Neuronal stem cell (in vitro differentiated cells): Measurements from ENCODE around the gene CAMK1.

ENCODE experiments used
- DNase-seq: peaks from one replicate; pipeline ENCODE4 v3.0.0-alpha.2; 2013; ENCODE audit warnings: low spot score
- H2AFZ ChIP-seq: one replicate; pipeline ENCODE4 v1.6.1; 2013; ENCODE audit warnings: mild to moderate bottlenecking, low read length, inconsistent platforms
- H2AK5ac ChIP-seq: 2 replicates; pipeline ENCODE4 v1.6.1; 2013; ENCODE audit warnings: low read depth, mild to moderate bottlenecking, inconsistent platforms, low read length, moderate library complexity, mixed read lengths
- H2BK120ac ChIP-seq: 2 replicates; pipeline ENCODE4 v1.6.1; 2013; ENCODE audit warnings: low read depth, mild to moderate bottlenecking, inconsistent platforms, low read length, moderate library complexity, mixed read lengths
- H2BK12ac ChIP-seq: one replicate; pipeline ENCODE4 v1.6.1; 2013; ENCODE audit warnings: low read length, inconsistent platforms
- H2BK15ac ChIP-seq: 2 replicates; pipeline ENCODE4 v1.6.1; 2013; ENCODE audit warnings: mild to moderate bottlenecking, low read length, inconsistent platforms, mixed read lengths
- H2BK5ac ChIP-seq: one replicate; pipeline ENCODE4 v1.6.1; 2013; ENCODE audit warnings: inconsistent platforms, mild to moderate bottlenecking, low read length, moderate library complexity
- H3K14ac ChIP-seq: one replicate; pipeline ENCODE4 v1.6.1; 2013; ENCODE audit warnings: low read length, inconsistent platforms
- H3K18ac ChIP-seq: 2 replicates; pipeline ENCODE4 v1.6.1; 2013; ENCODE audit warnings: low read length, inconsistent platforms
- H3K23ac ChIP-seq: 2 replicates; pipeline ENCODE4 v1.6.1; 2013; ENCODE audit warnings: low read depth, mild to moderate bottlenecking, mixed read lengths, low read length, inconsistent platforms; ENCODE audit not compliant: poor library complexity
- H3K27ac ChIP-seq: replicated peaks from 3 replicates; pipeline ENCODE4 v1.5.1; 2013; ENCODE audit warnings: low read length, inconsistent platforms
- H3K27me3 ChIP-seq, 3 experiments: 2 replicates each; pipeline ENCODE4 v1.6.1; 2013; ENCODE audit warnings: low read length in 3 of 3, mild to moderate bottlenecking in 2 of 3, inconsistent platforms in 1 of 3, low read depth in 1 of 3, mixed read lengths in 1 of 3, moderate library complexity in 1 of 3; ENCODE audit not compliant: control insufficient read depth in 3 of 3, insufficient read depth in 3 of 3
- H3K36me3 ChIP-seq, 2 donors: replicated peaks in 1 of 2; 2 replicates each; pipeline ENCODE4 v1.6.1; 2013; ENCODE audit warnings: low read length in 2 of 2; ENCODE audit not compliant: control insufficient read depth in 2 of 2, insufficient read depth in 2 of 2
- H3K4ac ChIP-seq: 2 replicates; pipeline ENCODE4 v1.6.1; 2013; ENCODE audit warnings: inconsistent platforms, mild to moderate bottlenecking, low read length, moderate library complexity
- H3K4me1 ChIP-seq, 2 donors: 1 replicate in 1 of 2; 2 replicates in 1 of 2; pipeline ENCODE4 v1.6.1; 2013; ENCODE audit warnings: low read length in 2 of 2, low read depth in 1 of 2; ENCODE audit not compliant: control insufficient read depth in 2 of 2, insufficient read depth in 1 of 2
- H3K4me2 ChIP-seq: one replicate; pipeline ENCODE4 v1.6.1; 2013; ENCODE audit warnings: mild to moderate bottlenecking, low read length, inconsistent platforms; ENCODE audit not compliant: insufficient read depth, poor library complexity, severe bottlenecking
- H3K4me3 ChIP-seq, 2 donors: 2 replicates each; pipeline ENCODE4 v1.5.1; 2013; ENCODE audit warnings: low read length in 2 of 2, mild to moderate bottlenecking in 2 of 2, inconsistent platforms in 1 of 2, moderate library complexity in 1 of 2
- H3K79me1 ChIP-seq: one replicate; pipeline ENCODE4 v1.6.1; 2013; ENCODE audit warnings: low read depth, mild to moderate bottlenecking, inconsistent platforms, low read length, moderate library complexity
- H3K9ac ChIP-seq: one replicate; pipeline ENCODE4 v1.6.1; 2013; ENCODE audit warnings: mild to moderate bottlenecking, low read depth, low read length, inconsistent platforms; ENCODE audit not compliant: poor library complexity
- H3K9me3 ChIP-seq, 2 donors: replicated peaks in 1 of 2; 2 replicates each; pipeline versions ENCODE3 to v1.6.1; 2013; ENCODE audit warnings: low read length in 2 of 2, mild to moderate bottlenecking in 2 of 2, inconsistent platforms in 1 of 2, low read depth in 1 of 2, mixed read lengths in 1 of 2, moderate library complexity in 1 of 2; ENCODE audit not compliant: control insufficient read depth in 2 of 2, insufficient read depth in 1 of 2
- H4K8ac ChIP-seq: one replicate; pipeline ENCODE4 v1.6.1; 2013; ENCODE audit warnings: low read depth, mild to moderate bottlenecking, inconsistent platforms, low read length, moderate library complexity
- H4K91ac ChIP-seq: one replicate; pipeline ENCODE4 v1.6.1; 2013; ENCODE audit warnings: low read length, low read depth, mild to moderate bottlenecking, inconsistent platforms; ENCODE audit not compliant: poor library complexity
- WGBS, 2 donors: extraction: QIAGEN DNeasy Blood & Tissue Kit; methylation state at CpG; one replicate each; pipeline ENCODE4 v1.1.7; 2013; ENCODE audit warnings: missing lambda C conversion rate in 2 of 2, mixed read lengths in 1 of 2; ENCODE audit not compliant: insufficient read length in 2 of 2, insufficient replicate concordance in 1 of 2; ENCODE audit errors: extremely low coverage in 2 of 2; 5-methylcytosine and 5-hydroxymethylcytosine counted together

CAMK1 gene

DNA sequence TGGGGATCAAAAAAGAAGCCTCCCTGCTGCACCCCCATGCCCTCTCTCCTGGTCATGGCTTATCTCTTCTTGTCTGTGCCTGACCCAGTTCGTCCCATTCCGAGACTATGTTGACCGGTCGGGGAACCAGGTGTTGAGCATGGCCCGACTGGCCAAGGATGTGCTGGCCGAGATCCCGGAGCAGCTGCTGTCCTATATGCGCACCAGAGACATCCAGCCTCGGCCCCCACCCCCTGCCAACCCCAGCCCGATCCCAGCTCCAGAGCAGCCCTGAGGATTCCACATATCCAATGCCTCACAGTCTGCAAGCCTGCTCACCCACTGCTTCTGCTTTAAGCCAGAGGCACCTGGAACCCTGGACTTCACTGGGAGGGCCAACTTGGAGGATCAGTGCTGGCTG, 40.3 kb downstream of the CAMK1 start:
- H2BK5ac ChIP-seq, result no peak overlapping the region
- H3K36me3 ChIP-seq, result peaks cover 7 to 15% of the 10 kb centered on the region in 2 donors
- no peak overlapping the region for H4K8ac ChIP-seq
- no peaks in the 10 kb centered on the region for H3K9me3 ChIP-seq
- no peak overlapping the region for H3K18ac ChIP-seq
- H3K23ac ChIP-seq, result peak overlapping the region; percentile 8
- peaks cover 0 to 7% (median 0%) of the 10 kb centered on the region in 3 experiments for H3K27me3 ChIP-seq
- no peak overlapping the region for H3K4ac ChIP-seq
- peaks cover 16% of the 10 kb centered on the region for H3K79me1 ChIP-seq
- H2BK120ac ChIP-seq, result no peak overlapping the region
- no CpG with 5 or more reads among the region's 10 CpGs for WGBS, 2 donors
- H4K91ac ChIP-seq, result no peak overlapping the region
- no peak overlapping the region for H3K4me2 ChIP-seq
- H3K4me3 ChIP-seq, result no peak overlapping the region
- H2BK12ac ChIP-seq, result no peak overlapping the region
- H3K27ac ChIP-seq, result no peak overlapping the region
- H2AK5ac ChIP-seq, result no peak overlapping the region
- no peak overlapping the region for H3K9ac ChIP-seq
- H3K14ac ChIP-seq, result no peak overlapping the region
- H2BK15ac ChIP-seq, result no peak overlapping the region
- H2AFZ ChIP-seq, result no peak overlapping the region
- H3K4me1 ChIP-seq, result peaks cover 7 to 12% of the 10 kb centered on the region in 2 donors
- no peak for DNase-seq

DNA sequence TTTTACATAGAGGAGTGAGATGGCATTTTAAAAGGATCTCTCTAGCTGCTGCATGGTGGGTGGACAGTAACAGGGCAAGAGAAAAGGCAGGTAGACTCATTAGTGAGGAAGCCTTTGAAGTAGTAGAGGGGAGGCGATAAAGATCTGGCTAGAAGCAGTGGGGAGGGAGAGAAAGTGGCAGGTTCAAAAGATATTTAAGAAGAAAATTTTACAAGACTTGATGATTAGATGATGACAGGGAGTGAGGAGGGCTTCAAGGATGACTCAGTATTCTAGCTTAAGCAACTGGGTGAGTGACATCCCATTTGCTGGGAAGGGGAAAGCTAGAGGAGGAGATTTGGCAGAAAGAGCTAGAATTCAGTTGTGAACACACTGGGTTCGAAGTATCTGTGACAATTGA, 42.0 kb downstream of the CAMK1 start:
- WGBS, 2 donors, result no CpG with 5 or more reads among the region's 2 CpGs
- Histone ChIP-seq H4K8ac (no peak overlapping the region), H2AFZ (peak overlapping the region; percentile 19), H3K27me3 (peaks cover 0 to 7% (median 0%) of the 10 kb centered on the region in 3 experiments), H4K91ac (no peak overlapping the region), H3K36me3 (no peaks in the 10 kb centered on the region), H3K4me1 (peaks cover 4 to 8% of the 10 kb centered on the region in 2 donors), H2BK12ac (no peak overlapping the region), H2BK5ac (no peak overlapping the region), H3K14ac (no peak overlapping the region), H2BK15ac (no peak overlapping the region), H3K9me3 (no peaks in the 10 kb centered on the region), H3K18ac (no peak overlapping the region), H3K79me1 (peaks cover 10% of the 10 kb centered on the region), H3K4ac (no peak overlapping the region), H3K9ac (no peak overlapping the region), H2AK5ac (no peak overlapping the region), H3K23ac (no peak overlapping the region), H3K27ac (no peak overlapping the region), H2BK120ac (no peak overlapping the region), H3K4me3 (no peak overlapping the region), H3K4me2 (no peak overlapping the region)
- DNase-seq, result no peak

DNA sequence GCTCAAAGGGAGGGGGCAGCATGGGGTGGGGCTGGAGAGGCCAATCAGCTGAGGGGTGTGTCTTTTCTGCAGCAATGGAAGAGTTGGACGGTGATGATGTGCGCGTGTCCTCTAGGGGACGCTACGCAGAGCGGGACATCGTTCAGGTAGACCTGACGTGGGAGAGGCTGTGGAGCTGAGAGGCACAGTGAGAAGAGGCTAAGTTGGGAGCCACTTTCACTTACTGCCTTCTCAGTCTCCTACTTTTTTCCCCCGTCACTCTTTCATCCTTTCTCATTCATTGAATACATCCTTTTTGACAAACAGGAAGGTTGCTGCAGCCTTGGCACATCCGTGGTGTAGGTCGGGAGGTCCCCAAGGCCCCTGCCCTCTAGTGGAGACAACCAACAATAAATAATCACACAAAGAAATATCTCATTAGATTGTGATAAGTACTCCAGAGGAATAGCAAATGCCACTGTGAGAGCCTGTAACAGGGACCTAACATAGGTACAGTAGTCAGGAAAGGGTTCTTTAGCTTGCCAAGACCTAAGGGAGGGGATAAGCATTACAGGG, 42.6 kb downstream of the CAMK1 start:
- peak overlapping the region; percentile 21 for H3K4me2 ChIP-seq
- DNase-seq, result no peak
- H3K4ac ChIP-seq, result no peak overlapping the region
- H3K23ac ChIP-seq, result no peak overlapping the region
- H3K79me1 ChIP-seq, result peaks cover 4% of the 10 kb centered on the region
- no peaks in the 10 kb centered on the region for H3K9me3 ChIP-seq
- no peak overlapping the region for H2AK5ac ChIP-seq
- H3K4me3 ChIP-seq, result no peak overlapping the region
- no CpG with 5 or more reads among the region's 11 CpGs for WGBS, 2 donors
- peaks cover 0 to 4% of the 10 kb centered on the region in 2 donors for H3K4me1 ChIP-seq
- no peak overlapping the region for H2BK12ac ChIP-seq
- H3K9ac ChIP-seq, result no peak overlapping the region
- no peak overlapping the region for H2BK15ac ChIP-seq
- H2BK5ac ChIP-seq, result no peak overlapping the region
- H4K8ac ChIP-seq, result no peak overlapping the region
- H2AFZ ChIP-seq, result peak overlapping the region; percentile 19
- H4K91ac ChIP-seq, result no peak overlapping the region
- no peak overlapping the region for H2BK120ac ChIP-seq
- no peaks in the 10 kb centered on the region for H3K36me3 ChIP-seq
- no peak overlapping the region for H3K14ac ChIP-seq
- no peak overlapping the region for H3K27ac ChIP-seq
- peaks cover 0 to 7% (median 0%) of the 10 kb centered on the region in 3 experiments for H3K27me3 ChIP-seq
- H3K18ac ChIP-seq, result no peak overlapping the region

DNA sequence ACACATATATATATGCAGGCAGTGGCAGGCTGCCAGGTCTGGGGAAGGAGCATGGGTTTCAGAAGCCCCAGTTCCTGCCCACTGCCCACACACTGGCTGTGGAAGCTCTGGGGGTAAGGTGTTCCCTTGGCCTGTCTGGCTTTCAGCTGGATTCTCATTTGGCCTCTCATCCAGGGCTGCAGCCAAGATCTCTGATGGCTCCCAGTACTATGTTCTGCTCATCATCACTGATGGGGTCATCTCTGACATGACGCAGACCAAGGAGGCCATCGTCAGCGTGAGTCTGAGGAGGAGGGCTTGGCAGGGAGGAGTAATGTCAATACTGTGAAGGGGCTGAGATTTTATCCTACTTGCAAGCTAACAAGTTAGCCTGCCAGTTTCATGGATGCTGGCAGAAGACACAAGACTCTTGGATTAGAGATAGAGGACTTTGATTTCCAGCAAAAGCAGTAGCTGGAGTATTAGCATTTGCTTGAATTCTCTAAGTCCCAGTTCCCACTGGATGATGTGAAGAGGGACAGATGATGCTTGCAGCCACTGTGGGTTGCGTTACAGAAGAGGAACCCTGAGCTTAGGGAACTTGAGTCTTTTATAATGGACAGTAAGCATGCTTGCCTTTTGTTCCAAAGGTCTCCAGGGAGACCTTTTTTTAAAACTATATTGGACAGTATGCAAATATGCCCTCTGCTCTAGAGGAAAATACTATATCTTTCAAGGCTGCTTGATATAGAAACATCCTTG, 43.8 kb downstream of the CAMK1 start:
- Histone ChIP-seq H2BK15ac (no peak overlapping the region), H3K23ac (no peak overlapping the region), H4K8ac (no peak overlapping the region), H3K9ac (no peak overlapping the region), H3K18ac (no peak overlapping the region), H3K4me1 (peaks cover under 1 to 4% of the 10 kb centered on the region in 2 donors), H3K79me1 (no peaks in the 10 kb centered on the region), H3K27me3 (peaks cover 0 to 7% (median 0%) of the 10 kb centered on the region in 3 experiments), H3K4ac (no peak overlapping the region), H2BK120ac (no peak overlapping the region), H3K14ac (no peak overlapping the region), H3K4me2 (no peak overlapping the region), H2AFZ (no peak overlapping the region), H4K91ac (no peak overlapping the region), H3K27ac (no peak overlapping the region), H2BK5ac (no peak overlapping the region), H3K36me3 (no peaks in the 10 kb centered on the region), H3K9me3 (no peaks in the 10 kb centered on the region), H2AK5ac (no peak overlapping the region), H2BK12ac (no peak overlapping the region), H3K4me3 (no peak overlapping the region)
- DNase-seq, result no peak
- WGBS, 2 donors, result no CpG with 5 or more reads among the region's 4 CpGs
